Calu3 (cell line): ENCODE results near the gene FANCD2OS. TPM values are rescaled to one million over a fixed set of nuclear protein-coding genes. Genes with fewer than 3 reads are reported as not detected.
A peak's percentile ranks its signal among the peaks of the same experiment; 100 is the strongest.
"Not testable (repeated sequence)": the region's sequence is repeated elsewhere in the genome, so short reads cannot be mapped to it uniquely, and the experiment has no call there.

ENCODE experiments used
- BruUV-seq: library from RNA; stranded (reverse); fragments of 400-500 nt; replicated peaks from 2 replicates; lab custom pipeline; 2021; lab: Mats Ljungman, UMichigan
- CTCF ChIA-PET: fragments of 300-600 bp; sonication (Branson Sonifier 250); formaldehyde crosslinking; loops from one replicate; lab custom pipeline; 2022; ENCODE audit warnings: antibody characterized with exemption; lab: Charles Lee
- DNase-seq: peaks from one replicate; pipeline ENCODE4 v3.0.0; 2022
- H3K27ac Mint-ChIP-seq: one replicate; pipeline ENCODE4 v1.8.0; 2022; ENCODE audit warnings: mixed read lengths; ENCODE audit not compliant: unreplicated experiment
- H3K27me3 Mint-ChIP-seq: one replicate; pipeline ENCODE4 v1.8.0; 2022; ENCODE audit warnings: mixed read lengths; ENCODE audit not compliant: unreplicated experiment
- H3K36me3 Mint-ChIP-seq: one replicate; pipeline ENCODE4 v1.8.0; 2022; ENCODE audit warnings: mild to moderate bottlenecking, moderate library complexity, mixed read lengths; ENCODE audit not compliant: insufficient read depth, unreplicated experiment
- H3K4me1 Mint-ChIP-seq: one replicate; pipeline ENCODE4 v1.8.0; 2022; ENCODE audit warnings: mild to moderate bottlenecking, low read depth, mixed read lengths; ENCODE audit not compliant: unreplicated experiment
- H3K4me3 Mint-ChIP-seq: one replicate; pipeline ENCODE4 v1.8.0; 2022; ENCODE audit warnings: mild to moderate bottlenecking, low read depth, moderate library complexity, mixed read lengths; ENCODE audit not compliant: unreplicated experiment
- H3K9me3 Mint-ChIP-seq: one replicate; pipeline ENCODE4 v1.8.0; 2022; ENCODE audit warnings: low read depth, mixed read lengths; ENCODE audit not compliant: unreplicated experiment
- CTCF ChIP-seq: fragments of 200-600 bp; IDR thresholded peaks from one replicate; pipeline ENCODE4 v1.8.0; 2022; ENCODE audit warnings: antibody characterized with exemption; ENCODE audit not compliant: unreplicated experiment
- intact Hi-C: fragments of 100-400 bp; cut with micrococcal nuclease; formaldehyde crosslinking; loops from one replicate; pipeline ENCODE4 v1.10.0; 2022; ENCODE audit not compliant: unreplicated experiment
- total RNA-seq: library from RNA; stranded (reverse); gene quantifications from 2 replicates; pipeline ENCODE4 v1.2.3, GENCODE V29; 2022

The FANCD2OS gene
- total RNA-seq, 1 experiment from 2014 or later = not detected

GRCh38 chr3:10142707-10143560, 34.9 kb upstream of the FANCD2OS start:
- intact Hi-C loops = no loop called here
- Mint-ChIP-seq H3K36me3 (peaks cover 42% of the 10 kb centered on the region), H3K9me3 (no peaks in the 10 kb centered on the region), H3K4me1 (no peaks in the 10 kb centered on the region), H3K27ac (peak overlapping the region; percentile 52), H3K4me3 (peak overlapping the region; percentile 87), H3K27me3 (no peaks in the 10 kb centered on the region)
- BruUV-seq = no TSS peak
- CTCF ChIA-PET = no interaction called here
- no peak for TF ChIP-seq CTCF
- DNase-seq = peak; percentile 14

- CTCF ChIA-PET = interaction anchor here (0.9 to 1.0 kb wide), 2 partner anchors 65 to 224 kb away, joined by 3 read pairs; partner anchors contain the start of gene IL17RC
- no peak for TF ChIP-seq CTCF
- peak overlapping the region; percentile 87 for H3K4me3 Mint-ChIP-seq
- peak overlapping the region; percentile 52 for H3K27ac Mint-ChIP-seq
- peaks cover 31% of the 10 kb centered on the region for H3K36me3 Mint-ChIP-seq
- intact Hi-C loops = no loop called here
- H3K9me3 Mint-ChIP-seq = no peaks in the 10 kb centered on the region
- no peak for DNase-seq
- BruUV-seq = no TSS peak
- no peaks in the 10 kb centered on the region for H3K4me1 Mint-ChIP-seq
- no peaks in the 10 kb centered on the region for H3K27me3 Mint-ChIP-seq
These were observed 33.0 kb upstream of the FANCD2OS start for GRCh38 chr3:10140996-10141546.

- Mint-ChIP-seq H3K4me1 (no peaks in the 10 kb centered on the region), H3K4me3 (no peak overlapping the region), H3K27ac (no peak overlapping the region), H3K36me3 (peaks cover 11% of the 10 kb centered on the region), H3K27me3 (no peaks in the 10 kb centered on the region), H3K9me3 (no peaks in the 10 kb centered on the region)
- intact Hi-C loops = no loop called here
- no peak for DNase-seq
- CTCF ChIA-PET = no interaction called here
- no peak for TF ChIP-seq CTCF
- no TSS peak for BruUV-seq
These were observed 29.1 kb upstream of the FANCD2OS start for GRCh38 chr3:10137178-10137577.

- DNase-seq = no peak
- no peaks in the 10 kb centered on the region for H3K4me1 Mint-ChIP-seq
- CTCF ChIA-PET = no interaction called here
- peaks cover 5% of the 10 kb centered on the region for H3K36me3 Mint-ChIP-seq
- intact Hi-C loops = no loop called here
- H3K27ac Mint-ChIP-seq = no peak overlapping the region
- no peak overlapping the region for H3K4me3 Mint-ChIP-seq
- no peaks in the 10 kb centered on the region for H3K9me3 Mint-ChIP-seq
- no TSS peak for BruUV-seq
- H3K27me3 Mint-ChIP-seq = no peaks in the 10 kb centered on the region
- TF ChIP-seq CTCF = no peak
These were observed 28.5 kb upstream of the FANCD2OS start for GRCh38 chr3:10136426-10137005.

- BruUV-seq, H3K27ac Mint-ChIP-seq, H3K36me3 Mint-ChIP-seq, H3K27me3 Mint-ChIP-seq, H3K4me3 Mint-ChIP-seq, DNase-seq, CTCF ChIA-PET, intact Hi-C loops, H3K4me1 Mint-ChIP-seq, H3K9me3 Mint-ChIP-seq: not testable (repeated sequence)
These were observed 27.8 kb upstream of the FANCD2OS start for GRCh38 chr3:10135872-10136271.
